Ramos (cell line): ENCODE data around the gene BAZ1B.
"Not testable (repeated sequence)": the region's sequence is repeated elsewhere in the genome, so short reads cannot be mapped to it uniquely, and the experiment has no call there.

Experiments used
- in situ Hi-C: fragments of 300-500 bp; cut with MboI; formaldehyde crosslinking; loops from one replicate; pipeline ENCODE4 v1.14.3; 2022; ENCODE audit warnings: low sequenced_read_pairs; ENCODE audit not compliant: unreplicated experiment

The BAZ1B gene

GRCh38 chr7:73429622-73430505, 92.2 kb downstream of the BAZ1B start:
- in situ Hi-C loops, result no loop called here

GRCh38 chr7:73429215-73429614, 92.9 kb downstream of the BAZ1B start:
- in situ Hi-C loops, result no loop called here

GRCh38 chr7:73427902-73428787, 93.9 kb downstream of the BAZ1B start:
- in situ Hi-C loops, result no loop called here

- in situ Hi-C loops, result no loop called here
Observed at GRCh38 chr7:73426016-73426415, 96.1 kb downstream of the BAZ1B start.

- in situ Hi-C loops, result no loop called here
Observed at GRCh38 chr7:73425356-73425983, 96.6 kb downstream of the BAZ1B start.

- in situ Hi-C loops, result no loop called here
Observed at GRCh38 chr7:73424489-73424885, 97.6 kb downstream of the BAZ1B start.

GRCh38 chr7:73423519-73424488, 98.3 kb downstream of the BAZ1B start:
- in situ Hi-C loops, result no loop called here

GRCh38 chr7:73420610-73421009, 101.5 kb downstream of the BAZ1B start:
- in situ Hi-C loops, result not testable (repeated sequence)

- in situ Hi-C loops, result not testable (repeated sequence)
Observed at GRCh38 chr7:73420016-73420415, 102.1 kb downstream of the BAZ1B start.

- in situ Hi-C loops, result no loop called here
Observed at GRCh38 chr7:73418113-73418703, 103.9 kb downstream of the BAZ1B start.

GRCh38 chr7:73410541-73411131, 111.5 kb downstream of the BAZ1B start:
- in situ Hi-C loops, result not testable (repeated sequence)

- in situ Hi-C loops, result not testable (repeated sequence)
Observed at GRCh38 chr7:73404860-73405259, 117.2 kb downstream of the BAZ1B start.

- in situ Hi-C loops, result not testable (repeated sequence)
Observed at GRCh38 chr7:73399185-73400050, 122.7 kb downstream of the BAZ1B start.

- in situ Hi-C loops, result no loop called here
Observed at GRCh38 chr7:73397521-73398281, 124.4 kb downstream of the BAZ1B start.

- in situ Hi-C loops, result no loop called here
Observed at GRCh38 chr7:73395538-73396503, 126.3 kb downstream of the BAZ1B start.

- in situ Hi-C loops, result no loop called here
Observed at GRCh38 chr7:73394422-73394821, 127.7 kb downstream of the BAZ1B start.
